Astrocyte of the spinal cord (primary cell): ENCODE data around the gene SNTG2.

Experiments used
- DNase-seq: peaks from one replicate; pipeline ENCODE4 v3.0.0; 2011; ENCODE audit warnings: low read depth, low spot score
- H3K4me3 ChIP-seq: 2 replicates; pipeline ENCODE4 v1.5.1; 2011; ENCODE audit warnings: low read depth, mild to moderate bottlenecking, low read length, moderate library complexity
- CTCF ChIP-seq: IDR thresholded peaks from 2 replicates; pipeline ENCODE4 v1.5.1; 2012; ENCODE audit warnings: low read depth, mild to moderate bottlenecking, low read length, inconsistent platforms
- in situ Hi-C: cut with HindIII; loops from 2 replicates; pipeline ENCODE4 v1.10.0; 2017; ENCODE audit warnings: low sequenced_read_pairs

Gene SNTG2

GRCh38 chr2:1016500-1016899, 65.9 kb downstream of the SNTG2 start:
- in situ Hi-C loops = no loop called here
- DNase-seq = no peak
- no peak for TF ChIP-seq CTCF
- no peak overlapping the region for H3K4me3 ChIP-seq

GRCh38 chr2:1017827-1018226, 67.2 kb downstream of the SNTG2 start:
- in situ Hi-C loops = no loop called here
- no peak overlapping the region for H3K4me3 ChIP-seq
- TF ChIP-seq CTCF = no peak
- no peak for DNase-seq

GRCh38 chr2:1020206-1020605, 69.6 kb downstream of the SNTG2 start:
- no peak overlapping the region for H3K4me3 ChIP-seq
- no peak for DNase-seq
- TF ChIP-seq CTCF = no peak
- in situ Hi-C loops = no loop called here

- in situ Hi-C loops = no loop called here
- no peak for TF ChIP-seq CTCF
- H3K4me3 ChIP-seq = no peak overlapping the region
- DNase-seq = no peak
Observed at GRCh38 chr2:1022178-1022577, 71.5 kb downstream of the SNTG2 start.

- peak; percentile 54 for DNase-seq
- no peak for TF ChIP-seq CTCF
- in situ Hi-C loops = no loop called here
- H3K4me3 ChIP-seq = no peak overlapping the region
Observed at GRCh38 chr2:1024981-1025380, 74.3 kb downstream of the SNTG2 start.

- in situ Hi-C loops = no loop called here
- H3K4me3 ChIP-seq = no peak overlapping the region
- no peak for TF ChIP-seq CTCF
- DNase-seq = no peak
Observed at GRCh38 chr2:1026141-1026540, 75.5 kb downstream of the SNTG2 start.

GRCh38 chr2:1028831-1029230, 78.2 kb downstream of the SNTG2 start:
- no peak for DNase-seq
- in situ Hi-C loops = no loop called here
- TF ChIP-seq CTCF = no peak
- H3K4me3 ChIP-seq = no peak overlapping the region
